Measurements from ENCODE around the gene MRPS17. TPM values are rescaled to one million over a fixed set of nuclear protein-coding genes. Genes with fewer than 3 reads are reported as not detected.

MRPS17 gene
- total RNA-seq, 1 experiment from 2014 or later: 38.2 TPM

GRCh38 chr7:55975988-55976633, 24.4 kb downstream of the MRPS17 start:
- Histone ChIP-seq H3K27ac (no peak overlapping the region), H3K9me3 (ENCODE audit: insufficient read depth, low read depth) (no peaks in the 10 kb centered on the region), H3K36me3 (ENCODE audit: low read depth) (peaks cover 34% of the 10 kb centered on the region), H3K4me3 (no peak overlapping the region), H3K9me2 (ENCODE audit: insufficient read depth) (no peaks in the 10 kb centered on the region), H3K4me2 (no peak overlapping the region), H2AFZ (no peak overlapping the region), H3K27me3 (ENCODE audit: insufficient read depth, low read depth) (no peaks in the 10 kb centered on the region), H3F3A (ENCODE audit: insufficient read depth, low read depth) (peaks cover 12% of the 10 kb centered on the region; the same call in 1 of the 2 replicates), H3K4me1 (replicated peaks; ENCODE audit: insufficient read depth) (0 out of 2 replicates have a peak, but pooled peaks cover 3% of the 10 kb centered on the region), H4K20me1 (ENCODE audit: insufficient read depth) (peaks cover 33% of the 10 kb centered on the region), H3K79me2 (ENCODE audit: low read depth) (peaks cover 28% of the 10 kb centered on the region)
- CTCF ChIA-PET: no interaction called here
- intact Hi-C loops (cut with micrococcal nuclease; ENCODE audit: unreplicated experiment): no loop called here
- BruUV-seq (replicated peaks): no TSS peak
- no peak for DNase-seq
- POLR2A ChIA-PET (ENCODE audit: unreplicated experiment): no interaction called here
- TF ChIP-seq EZH2 (IDR thresholded peaks at IDR 0.05; ENCODE audit: low read depth): no peak
- no peak for TF ChIP-seq CTCF (conservative IDR thresholded peaks at IDR 0.05)

- no peak overlapping the region for H3K4me3 ChIP-seq
- H3K9me2 ChIP-seq (ENCODE audit: insufficient read depth): no peaks in the 10 kb centered on the region
- H4K20me1 ChIP-seq (ENCODE audit: insufficient read depth): peaks cover 31% of the 10 kb centered on the region
- 0 out of 2 replicates have a peak, but pooled peaks cover 3% of the 10 kb centered on the region for H3K4me1 ChIP-seq (replicated peaks; ENCODE audit: insufficient read depth)
- no peak overlapping the region for H3K27ac ChIP-seq
- intact Hi-C loops (cut with micrococcal nuclease; ENCODE audit: unreplicated experiment): no loop called here
- DNase-seq: no peak
- ChIA-PET POLR2A (ENCODE audit: unreplicated experiment) (interaction anchor here (0.6 kb wide), 2 partner anchors 85 to 1341 kb away, joined by 4 to 5 read pairs; no protein-coding TSS in a partner anchor), CTCF (interaction anchor here (0.5 kb wide), 1 partner anchor 178 kb away, joined by 3 read pairs; no protein-coding TSS in a partner anchor)
- H2AFZ ChIP-seq: no peak overlapping the region
- H3K9me3 ChIP-seq (ENCODE audit: insufficient read depth, low read depth): no peaks in the 10 kb centered on the region
- no peaks in the 10 kb centered on the region for H3K27me3 ChIP-seq (ENCODE audit: insufficient read depth, low read depth)
- H3K79me2 ChIP-seq (ENCODE audit: low read depth): peaks cover 11% of the 10 kb centered on the region
- peaks cover 12% of the 10 kb centered on the region; the same call in 1 of the 2 replicates for H3F3A ChIP-seq (ENCODE audit: insufficient read depth, low read depth)
- no TSS peak for BruUV-seq (replicated peaks)
- no peak for TF ChIP-seq EZH2 (IDR thresholded peaks at IDR 0.05; ENCODE audit: low read depth)
- TF ChIP-seq CTCF (conservative IDR thresholded peaks at IDR 0.05): no peak
- H3K4me2 ChIP-seq: no peak overlapping the region
- H3K36me3 ChIP-seq (ENCODE audit: low read depth): peaks cover 50% of the 10 kb centered on the region
These were observed 26.2 kb downstream of the MRPS17 start for GRCh38 chr7:55977831-55978230.

GRCh38 chr7:55980266-55980665, 28.6 kb downstream of the MRPS17 start:
- intact Hi-C loops (cut with micrococcal nuclease; ENCODE audit: unreplicated experiment): no loop called here
- CTCF ChIA-PET: no interaction called here
- no peaks in the 10 kb centered on the region for H3K27me3 ChIP-seq (ENCODE audit: insufficient read depth, low read depth)
- BruUV-seq (replicated peaks): no TSS peak
- H3K4me3 ChIP-seq: no peak overlapping the region
- no peaks in the 10 kb centered on the region for H3K9me2 ChIP-seq (ENCODE audit: insufficient read depth)
- 0 out of 2 replicates have a peak, but pooled peaks cover 15% of the 10 kb centered on the region for H4K20me1 ChIP-seq (ENCODE audit: insufficient read depth)
- POLR2A ChIA-PET (ENCODE audit: unreplicated experiment): interaction anchor here (0.5 kb wide), 1 partner anchor 85 kb away, joined by 17 read pairs; no protein-coding TSS in a partner anchor
- H3K36me3 ChIP-seq (ENCODE audit: low read depth): peaks cover 69% of the 10 kb centered on the region
- H3K4me2 ChIP-seq: no peak overlapping the region
- H3K27ac ChIP-seq: no peak overlapping the region
- 0 out of 2 replicates have a peak, but pooled peaks cover 7% of the 10 kb centered on the region for H3F3A ChIP-seq (ENCODE audit: insufficient read depth, low read depth)
- H3K9me3 ChIP-seq (ENCODE audit: insufficient read depth, low read depth): no peaks in the 10 kb centered on the region
- no peak for DNase-seq
- peaks cover 2% of the 10 kb centered on the region; the same call in 1 of the 2 replicates for H3K79me2 ChIP-seq (ENCODE audit: low read depth)
- 0 out of 2 replicates have a peak, but pooled peaks cover 3% of the 10 kb centered on the region for H3K4me1 ChIP-seq (replicated peaks; ENCODE audit: insufficient read depth)
- no peak for TF ChIP-seq CTCF (conservative IDR thresholded peaks at IDR 0.05)
- TF ChIP-seq EZH2 (IDR thresholded peaks at IDR 0.05; ENCODE audit: low read depth): no peak
- H2AFZ ChIP-seq: no peak overlapping the region

Data from PC-9 (cell line).